NCI-H345 (cell line): ENCODE results near the gene FBXL13.
"Not testable (repeated sequence)": the region's sequence is repeated elsewhere in the genome, so short reads cannot be mapped to it uniquely, and the experiment has no call there.

Source experiments
- DNase-seq: peaks from one replicate; lab custom pipeline; 2025; lab: John Stamatoyannopoulos, UW

FBXL13 gene

GRCh38 chr7:103079836-103080235 is 5.2 kb upstream of the FBXL13 start:
- DNase-seq, result no peak

GRCh38 chr7:103078226-103078625 is 3.6 kb upstream of the FBXL13 start:
- DNase-seq, result not testable (repeated sequence)

GRCh38 chr7:103077318-103077717 is 2.7 kb upstream of the FBXL13 start:
- DNase-seq, result no peak

- no peak for DNase-seq
Measured at GRCh38 chr7:103076764-103077163, 2.2 kb upstream of the FBXL13 start.

GRCh38 chr7:103075337-103075918 is 832 bp upstream of the FBXL13 start:
- peak; percentile 66 for DNase-seq

GRCh38 chr7:103073989-103074518 is 542 bp downstream of the FBXL13 start:
- peak; percentile 6 for DNase-seq

- no peak for DNase-seq
Measured at GRCh38 chr7:103071000-103071399, 3.6 kb downstream of the FBXL13 start.

GRCh38 chr7:103068414-103069403 is 5.9 kb downstream of the FBXL13 start:
- DNase-seq, result no peak

- DNase-seq, result peak; percentile 15
Measured at GRCh38 chr7:103065667-103066066, 8.9 kb downstream of the FBXL13 start.

- no peak for DNase-seq
Measured at GRCh38 chr7:103063895-103064294, 10.7 kb downstream of the FBXL13 start.

GRCh38 chr7:103059471-103059870 is 15.1 kb downstream of the FBXL13 start:
- DNase-seq, result no peak

- DNase-seq, result no peak
Measured at GRCh38 chr7:103058122-103058521, 16.5 kb downstream of the FBXL13 start.

GRCh38 chr7:103056006-103056405 is 18.6 kb downstream of the FBXL13 start:
- DNase-seq, result not testable (repeated sequence)

- DNase-seq, result no peak
Measured at GRCh38 chr7:103051519-103051918, 23.1 kb downstream of the FBXL13 start.

GRCh38 chr7:103048833-103049232 is 25.8 kb downstream of the FBXL13 start:
- DNase-seq, result no peak

- DNase-seq, result not testable (repeated sequence)
Measured at GRCh38 chr7:103041815-103042214, 32.8 kb downstream of the FBXL13 start.

GRCh38 chr7:103037823-103038739 is 36.5 kb downstream of the FBXL13 start:
- DNase-seq, result peak; percentile 69

GRCh38 chr7:103037476-103037822 is 37.1 kb downstream of the FBXL13 start:
- no peak for DNase-seq

- DNase-seq, result not testable (repeated sequence)
Measured at GRCh38 chr7:103034318-103034717, 40.3 kb downstream of the FBXL13 start.

GRCh38 chr7:103031781-103032180 is 42.8 kb downstream of the FBXL13 start:
- no peak for DNase-seq

- no peak for DNase-seq
Measured at GRCh38 chr7:103031024-103031423, 43.6 kb downstream of the FBXL13 start.

- DNase-seq, result no peak
Measured at GRCh38 chr7:103025341-103025740, 49.3 kb downstream of the FBXL13 start.
